Measurements from ENCODE around the gene DPYSL3. TPM values are rescaled to one million over a fixed set of nuclear protein-coding genes. Genes with fewer than 3 reads are reported as not detected.

The DPYSL3 gene
- total and polyA plus RNA-seq, 4 donors = 0.35 to 3.6 (median 1.7) TPM

- TF ChIP-seq EGR1 (IDR thresholded peaks at IDR 0.05; ENCODE audit: low read depth in 2 of 2) (no peak), FOXA1 (IDR thresholded peaks at IDR 0.05) (no peak), RXRA (IDR thresholded peaks at IDR 0.05) (no peak), TAF1 (conservative IDR thresholded peaks at IDR 0.05) (no peak)
Observed at GRCh38 chr5:147539053-147539452, 29.2 kb upstream of the DPYSL3 start (continued).

GRCh38 chr5:147538236-147538635, 28.4 kb upstream of the DPYSL3 start:
- no peak overlapping the region for H3K9ac ChIP-seq (ENCODE audit: low read depth in 1 of 2, low read length in 2 of 2)
- H3K27me3 ChIP-seq (ENCODE audit: control insufficient read depth in 4 of 4, insufficient read depth in 4 of 4, low read length in 3 of 4) = peaks cover 0 to 3% (median 0%) of the 10 kb centered on the region in 4 donors
- H3K36me3 ChIP-seq (ENCODE audit: control insufficient read depth in 4 of 4, insufficient read depth in 3 of 4, low read depth in 1 of 4, low read length in 3 of 4) = no peaks in the 10 kb centered on the region
- H3K4me3 ChIP-seq (ENCODE audit: low read depth in 1 of 3, low read length in 3 of 3) = no peak overlapping the region
- H3K4me1 ChIP-seq (ENCODE audit: control insufficient read depth in 4 of 4, insufficient read depth in 4 of 4, low read length in 3 of 4) = no peaks in the 10 kb centered on the region
- WGBS = 94% methylated on average over 1 of the region's 1 CpG
- no peaks in the 10 kb centered on the region for H3K9me3 ChIP-seq (ENCODE audit: control insufficient read depth in 4 of 4, low read length in 3 of 4)
- no peak overlapping the region for H3K27ac ChIP-seq (ENCODE audit: low read depth in 1 of 2, low read length in 2 of 2)
- DNase-seq (ENCODE audit: low spot score) = no peak
- TF ChIP-seq YY1 (IDR thresholded peaks at IDR 0.05) (no peak), NR2F2 (IDR thresholded peaks at IDR 0.05) (no peak), GABPA (IDR thresholded peaks at IDR 0.05 in 1 of 2, conservative IDR thresholded peaks at IDR 0.05 in 1 of 2) (no peak), JUND (IDR thresholded peaks at IDR 0.05) (no peak), SP1 (IDR thresholded peaks at IDR 0.05) (no peak)

DNA sequence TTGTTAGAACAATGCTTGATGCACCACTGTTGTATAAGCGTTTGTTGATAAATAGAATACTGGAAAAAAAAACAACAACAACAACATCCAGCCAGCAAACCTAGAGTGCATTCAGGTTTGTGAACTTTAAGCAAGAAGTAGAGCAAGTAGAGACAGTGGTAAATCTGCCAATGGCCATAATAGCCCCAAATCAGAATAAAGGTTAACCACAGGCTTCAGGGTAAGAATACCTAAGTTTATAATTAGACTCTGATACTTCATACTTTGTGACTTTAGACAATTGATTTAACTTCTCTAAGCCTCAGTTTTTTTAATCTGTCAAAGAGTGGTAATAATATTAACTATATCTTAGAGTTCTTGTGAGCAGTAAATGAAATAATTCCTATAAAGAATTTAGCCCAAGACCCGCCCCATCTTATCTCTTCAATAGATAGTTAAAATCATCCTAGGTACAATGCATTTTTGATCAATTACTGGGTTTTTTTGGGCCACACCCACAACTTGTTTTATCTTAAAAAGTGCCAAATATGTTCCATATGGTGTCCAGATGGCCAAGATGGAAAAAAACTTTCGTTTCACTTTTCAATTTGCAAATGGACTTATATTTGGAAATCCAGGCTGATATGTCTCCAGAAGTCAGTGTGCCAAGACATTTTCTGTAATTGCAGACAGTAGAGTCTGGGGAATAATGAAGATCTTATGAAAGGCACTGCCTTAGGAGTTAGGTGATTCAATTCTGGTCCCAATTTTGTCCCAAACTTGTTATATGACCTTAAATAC, 24.5 kb upstream of the DPYSL3 start:
- Histone ChIP-seq H3K9ac (ENCODE audit: low read depth in 1 of 2, low read length in 2 of 2) (no peak overlapping the region), H3K4me1 (ENCODE audit: control insufficient read depth in 4 of 4, insufficient read depth in 4 of 4, low read length in 3 of 4) (no peaks in the 10 kb centered on the region), H3K36me3 (ENCODE audit: control insufficient read depth in 4 of 4, insufficient read depth in 3 of 4, low read depth in 1 of 4, low read length in 3 of 4) (no peaks in the 10 kb centered on the region), H3K9me3 (ENCODE audit: control insufficient read depth in 4 of 4, low read length in 3 of 4) (no peaks in the 10 kb centered on the region), H3K27me3 (ENCODE audit: control insufficient read depth in 4 of 4, insufficient read depth in 4 of 4, low read length in 3 of 4) (peaks cover 0 to 3% (median 0%) of the 10 kb centered on the region in 4 donors), H3K4me3 (ENCODE audit: low read depth in 1 of 3, low read length in 3 of 3) (no peak overlapping the region), H3K27ac (ENCODE audit: low read depth in 1 of 2, low read length in 2 of 2) (no peak overlapping the region)
- no peak for DNase-seq (ENCODE audit: low spot score)
- WGBS = 55% methylated on average over 3 of the region's 3 CpGs
- TF ChIP-seq TAF1 (conservative IDR thresholded peaks at IDR 0.05) = no peak

DNA sequence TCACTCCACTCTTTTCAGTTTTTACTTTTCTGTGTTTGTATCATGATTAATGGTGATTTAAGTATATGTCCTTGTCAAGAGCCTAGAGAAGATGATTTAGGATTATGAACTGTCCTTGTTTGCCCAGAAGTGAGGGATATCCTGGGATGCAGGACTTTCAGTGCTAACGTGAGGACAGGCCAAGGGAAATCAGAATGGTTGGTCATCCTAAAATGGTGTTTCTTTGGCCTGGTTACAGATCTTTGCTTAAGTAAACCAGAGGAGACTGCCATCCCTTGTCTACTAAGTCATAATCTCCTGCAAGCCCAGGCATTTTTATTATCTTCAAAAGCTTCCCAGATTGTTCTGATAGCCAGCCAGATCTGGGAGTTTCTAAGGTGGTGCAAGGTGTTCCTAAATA, 22.3 kb upstream of the DPYSL3 start:
- Histone ChIP-seq H3K27me3 (ENCODE audit: control insufficient read depth in 4 of 4, insufficient read depth in 4 of 4, low read length in 3 of 4) (no peaks in the 10 kb centered on the region), H3K36me3 (ENCODE audit: control insufficient read depth in 4 of 4, insufficient read depth in 3 of 4, low read depth in 1 of 4, low read length in 3 of 4) (no peaks in the 10 kb centered on the region), H3K4me3 (ENCODE audit: low read depth in 1 of 3, low read length in 3 of 3) (no peak overlapping the region), H3K9ac (ENCODE audit: low read depth in 1 of 2, low read length in 2 of 2) (no peak overlapping the region), H3K27ac (ENCODE audit: low read depth in 1 of 2, low read length in 2 of 2) (no peak overlapping the region), H3K9me3 (ENCODE audit: control insufficient read depth in 4 of 4, low read length in 3 of 4) (no peaks in the 10 kb centered on the region), H3K4me1 (ENCODE audit: control insufficient read depth in 4 of 4, insufficient read depth in 4 of 4, low read length in 3 of 4) (no peaks in the 10 kb centered on the region)
- TF ChIP-seq, protein P1, sequence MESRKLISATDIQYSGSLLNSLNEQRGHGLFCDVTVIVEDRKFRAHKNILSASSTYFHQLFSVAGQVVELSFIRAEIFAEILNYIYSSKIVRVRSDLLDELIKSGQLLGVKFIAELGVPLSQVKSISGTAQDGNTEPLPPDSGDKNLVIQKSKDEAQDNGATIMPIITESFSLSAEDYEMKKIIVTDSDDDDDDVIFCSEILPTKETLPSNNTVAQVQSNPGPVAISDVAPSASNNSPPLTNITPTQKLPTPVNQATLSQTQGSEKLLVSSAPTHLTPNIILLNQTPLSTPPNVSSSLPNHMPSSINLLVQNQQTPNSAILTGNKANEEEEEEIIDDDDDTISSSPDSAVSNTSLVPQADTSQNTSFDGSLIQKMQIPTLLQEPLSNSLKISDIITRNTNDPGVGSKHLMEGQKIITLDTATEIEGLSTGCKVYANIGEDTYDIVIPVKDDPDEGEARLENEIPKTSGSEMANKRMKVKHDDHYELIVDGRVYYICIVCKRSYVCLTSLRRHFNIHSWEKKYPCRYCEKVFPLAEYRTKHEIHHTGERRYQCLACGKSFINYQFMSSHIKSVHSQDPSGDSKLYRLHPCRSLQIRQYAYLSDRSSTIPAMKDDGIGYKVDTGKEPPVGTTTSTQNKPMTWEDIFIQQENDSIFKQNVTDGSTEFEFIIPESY (IDR thresholded peaks at IDR 0.05) = no peak
- TF ChIP-seq HNF4A (conservative IDR thresholded peaks at IDR 0.05) (no peak), EGR1 (IDR thresholded peaks at IDR 0.05; ENCODE audit: low read depth in 2 of 2) (no peak), SP1 (IDR thresholded peaks at IDR 0.05) (no peak), YY1 (IDR thresholded peaks at IDR 0.05) (no peak), JUND (IDR thresholded peaks at IDR 0.05) (no peak), CTCF (IDR thresholded peaks at IDR 0.05; ENCODE audit: low read depth, low read length, missing input control) (no peak), MAX (IDR thresholded peaks at IDR 0.05) (no peak), FOXA2 (IDR thresholded peaks at IDR 0.05) (no peak), HNF4G (IDR thresholded peaks at IDR 0.05) (no peak), NR2F2 (IDR thresholded peaks at IDR 0.05) (no peak), FOXA1 (IDR thresholded peaks at IDR 0.05) (no peak), GABPA (IDR thresholded peaks at IDR 0.05 in 1 of 2, conservative IDR thresholded peaks at IDR 0.05 in 1 of 2) (no peak), RXRA (IDR thresholded peaks at IDR 0.05) (no peak)
- TF ChIP-seq, protein P2, sequence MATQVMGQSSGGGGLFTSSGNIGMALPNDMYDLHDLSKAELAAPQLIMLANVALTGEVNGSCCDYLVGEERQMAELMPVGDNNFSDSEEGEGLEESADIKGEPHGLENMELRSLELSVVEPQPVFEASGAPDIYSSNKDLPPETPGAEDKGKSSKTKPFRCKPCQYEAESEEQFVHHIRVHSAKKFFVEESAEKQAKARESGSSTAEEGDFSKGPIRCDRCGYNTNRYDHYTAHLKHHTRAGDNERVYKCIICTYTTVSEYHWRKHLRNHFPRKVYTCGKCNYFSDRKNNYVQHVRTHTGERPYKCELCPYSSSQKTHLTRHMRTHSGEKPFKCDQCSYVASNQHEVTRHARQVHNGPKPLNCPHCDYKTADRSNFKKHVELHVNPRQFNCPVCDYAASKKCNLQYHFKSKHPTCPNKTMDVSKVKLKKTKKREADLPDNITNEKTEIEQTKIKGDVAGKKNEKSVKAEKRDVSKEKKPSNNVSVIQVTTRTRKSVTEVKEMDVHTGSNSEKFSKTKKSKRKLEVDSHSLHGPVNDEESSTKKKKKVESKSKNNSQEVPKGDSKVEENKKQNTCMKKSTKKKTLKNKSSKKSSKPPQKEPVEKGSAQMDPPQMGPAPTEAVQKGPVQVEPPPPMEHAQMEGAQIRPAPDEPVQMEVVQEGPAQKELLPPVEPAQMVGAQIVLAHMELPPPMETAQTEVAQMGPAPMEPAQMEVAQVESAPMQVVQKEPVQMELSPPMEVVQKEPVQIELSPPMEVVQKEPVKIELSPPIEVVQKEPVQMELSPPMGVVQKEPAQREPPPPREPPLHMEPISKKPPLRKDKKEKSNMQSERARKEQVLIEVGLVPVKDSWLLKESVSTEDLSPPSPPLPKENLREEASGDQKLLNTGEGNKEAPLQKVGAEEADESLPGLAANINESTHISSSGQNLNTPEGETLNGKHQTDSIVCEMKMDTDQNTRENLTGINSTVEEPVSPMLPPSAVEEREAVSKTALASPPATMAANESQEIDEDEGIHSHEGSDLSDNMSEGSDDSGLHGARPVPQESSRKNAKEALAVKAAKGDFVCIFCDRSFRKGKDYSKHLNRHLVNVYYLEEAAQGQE (IDR thresholded peaks at IDR 0.05) = no peak
- TF ChIP-seq, protein P3, sequence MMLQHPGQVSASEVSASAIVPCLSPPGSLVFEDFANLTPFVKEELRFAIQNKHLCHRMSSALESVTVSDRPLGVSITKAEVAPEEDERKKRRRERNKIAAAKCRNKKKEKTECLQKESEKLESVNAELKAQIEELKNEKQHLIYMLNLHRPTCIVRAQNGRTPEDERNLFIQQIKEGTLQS (IDR thresholded peaks at IDR 0.05) = no peak
- WGBS = 61% methylated on average over 1 of the region's 1 CpG
- no peak for DNase-seq (ENCODE audit: low spot score)

Data from liver (tissue), 9 donors.